HG02938 (cell line): ENCODE measurements around the gene UQCR11.

Source experiments
- ATAC-seq: cut with Tn5 transposase; IDR thresholded peaks from one replicate; pipeline ENCODE4 v1.9.1; 2021; ENCODE audit warnings: mild to moderate bottlenecking, moderate library complexity; ENCODE audit not compliant: unreplicated experiment

Gene UQCR11

GRCh38 chr19:1572795-1573194, 32.5 kb downstream of the UQCR11 start:
- ATAC-seq = no peak

- no peak for ATAC-seq
Observed at GRCh38 chr19:1571358-1571757, 33.9 kb downstream of the UQCR11 start.

- ATAC-seq = no peak
Observed at GRCh38 chr19:1570836-1571235, 34.4 kb downstream of the UQCR11 start.

GRCh38 chr19:1569997-1570396, 35.3 kb downstream of the UQCR11 start:
- no peak for ATAC-seq

GRCh38 chr19:1568320-1569019, 36.8 kb downstream of the UQCR11 start, which contains the start of gene MEX3D:
Gene MEX3D, minus strand, starts transcription at chr19:1568325. Its CDS starts 267 bp downstream, at chr19:1568058.
- ATAC-seq = no peak

- ATAC-seq = no peak
Observed at GRCh38 chr19:1567848-1568227, 37.4 kb downstream of the UQCR11 start.

GRCh38 chr19:1567116-1567847, 38.0 kb downstream of the UQCR11 start:
- ATAC-seq = no peak

- ATAC-seq = no peak
Observed at GRCh38 chr19:1566392-1567115, 38.7 kb downstream of the UQCR11 start.

GRCh38 chr19:1563251-1563650, 42.0 kb downstream of the UQCR11 start:
- ATAC-seq = no peak

GRCh38 chr19:1561236-1561842, 43.9 kb downstream of the UQCR11 start:
- ATAC-seq = no peak

- ATAC-seq = no peak
Observed at GRCh38 chr19:1560286-1560882, 44.9 kb downstream of the UQCR11 start.

- ATAC-seq = no peak
Observed at GRCh38 chr19:1558552-1558951, 46.7 kb downstream of the UQCR11 start.

GRCh38 chr19:1556390-1557070, 48.7 kb downstream of the UQCR11 start:
- ATAC-seq = no peak

- ATAC-seq = no peak
Observed at GRCh38 chr19:1555487-1556389, 49.5 kb downstream of the UQCR11 start.

GRCh38 chr19:1554968-1555367, 50.3 kb downstream of the UQCR11 start:
- no peak for ATAC-seq

- no peak for ATAC-seq
Observed at GRCh38 chr19:1553415-1553814, 51.8 kb downstream of the UQCR11 start.

GRCh38 chr19:1551068-1552040, 53.9 kb downstream of the UQCR11 start:
- ATAC-seq = no peak

GRCh38 chr19:1549332-1549945, 55.8 kb downstream of the UQCR11 start:
- no peak for ATAC-seq
